H1 (cell line): ENCODE measurements around the gene ENOPH1. TPM values are rescaled to one million over a fixed set of nuclear protein-coding genes. Genes with fewer than 3 reads are reported as not detected.

Source experiments
- CBX5 ChIP-seq: fragments of 300-800, 300-1000 bp; sonication (generic); IDR thresholded peaks from 2 replicates; pipeline ENCODE4 v1.7.1; 2016; ENCODE audit warnings: antibody characterized with exemption, low read length, low read depth
- CHD7 ChIP-seq: fragments of 300-600 bp; sonication (generic); IDR thresholded peaks from 2 replicates; pipeline ENCODE4 v1.7.1; 2012; ENCODE audit warnings: low read length, moderate library complexity, mild to moderate bottlenecking, inconsistent platforms; ENCODE audit not compliant: insufficient replicate concordance
- CREB1 ChIP-seq: IDR thresholded peaks from 2 replicates; pipeline ENCODE4 v1.6.1; 2012; ENCODE audit warnings: inconsistent platforms
- RAD21 ChIP-seq, 2 experiments: IDR thresholded peaks in 1 of 2; conservative IDR thresholded peaks in 1 of 2; 2 replicates each; pipeline ENCODE4 v1.6.1; 2011; ENCODE audit warnings: low read depth in 2 of 2, low read length in 2 of 2, improper control_type of control experiment in 1 of 2, inconsistent platforms in 1 of 2, mild to moderate bottlenecking in 1 of 2, moderate library complexity in 1 of 2
- TAF1 ChIP-seq: IDR thresholded peaks from 2 replicates; pipeline ENCODE4 v1.6.1; 2011; ENCODE audit warnings: mild to moderate bottlenecking, low read depth, low read length
- polyA plus RNA-seq, 7 experiments: library from polyadenylated mRNA; depleted of rRNA in 3 of 7; stranded (reverse) in 5 of 7; unstranded in 2 of 7; fragments of >200 nt in 5 of 7; fragments of 200-250 nt in 2 of 7; gene quantifications; 1 replicate in 5 of 7; 2 replicates in 1 of 7; 4 replicates in 1 of 7; pipeline versions ENCODE4 v1.2.1 to v1.2.3, GENCODE V29; 2011 to 2013; ENCODE audit warnings: missing spikeins in 2 of 7, mixed read lengths in 2 of 7
- total RNA-seq: library from RNA; stranded (reverse); fragmentation: NEBNext Ultra II Directional; extraction: Animal tissue kit (Norgen Biotek cat#: 25700); gene quantifications from 2 replicates; pipeline ENCODE4 v1.2.1, GENCODE V29; 2021

Gene ENOPH1
- total and polyA plus RNA-seq, 2 of the 8 experiments (the other 6 are each of a cell fraction or from before 2014, with no cell fraction given): 25.1 to 89.3 TPM

- TF ChIP-seq CHD7 (no peak), CBX5 (no peak), CREB1 (no peak), TAF1 (no peak), RAD21 (IDR thresholded peaks at IDR 0.05 in 1 of 2, conservative IDR thresholded peaks at IDR 0.05 in 1 of 2; ENCODE audit: low read depth in 2 of 2, low read length in 2 of 2) (no peak)
Measured at GRCh38 chr4:82480771-82481505, 50.5 kb downstream of the ENOPH1 start (continued).
